A673 (cell line): ENCODE results near the gene SSBP3. TPM values are rescaled to one million over a fixed set of nuclear protein-coding genes. Genes with fewer than 3 reads are reported as not detected.

ENCODE experiments used
- BruUV-seq: library from RNA; stranded (reverse); fragments of 400-500 nt; replicated peaks from 2 replicates; lab custom pipeline; 2021; lab: Mats Ljungman, UMichigan
- CTCF ChIA-PET: fragments of 300-600 bp; sonication (Branson Sonifier 250); formaldehyde crosslinking; loops from one replicate; lab custom pipeline; 2022; ENCODE audit warnings: antibody characterized with exemption; lab: Charles Lee
- POLR2A ChIA-PET: fragments of 300-600 bp; sonication (Branson Sonifier 250); formaldehyde crosslinking; loops from one replicate; lab custom pipeline; 2022; ENCODE audit warnings: antibody characterized with exemption; ENCODE audit not compliant: low non-redundant PET; lab: Charles Lee
- DNase-seq: peaks from one replicate; pipeline ENCODE4 v3.0.0-alpha.2; 2015; ENCODE audit warnings: low spot score
- H3K27ac ChIP-seq: fragments of 200-600 bp; sonication (generic); 2 replicates; pipeline ENCODE4 v1.5.1; 2016; ENCODE audit warnings: mixed run types, low read depth, mild to moderate bottlenecking, mixed read lengths, antibody characterized with exemption, low read length; ENCODE audit not compliant: poor library complexity, severe bottlenecking
- H3K27me3 ChIP-seq: fragments of 200-600 bp; sonication (generic); replicated peaks from 2 replicates; pipeline ENCODE4 v1.6.1; 2017; ENCODE audit warnings: mixed run types, low read depth, mild to moderate bottlenecking, mixed read lengths, antibody characterized with exemption, low read length; ENCODE audit not compliant: insufficient read depth, poor library complexity
- H3K36me3 ChIP-seq: fragments of 200-600 bp; sonication (generic); 2 replicates; pipeline ENCODE4 v1.6.1; 2016; ENCODE audit warnings: mixed run types, mild to moderate bottlenecking, mixed read lengths, antibody characterized with exemption, low read length; ENCODE audit not compliant: insufficient read depth, poor library complexity, severe bottlenecking
- H3K4me1 ChIP-seq: fragments of 200-600 bp; sonication (generic); 2 replicates; pipeline ENCODE4 v1.6.1; 2017; ENCODE audit warnings: mixed run types, mild to moderate bottlenecking, mixed read lengths, antibody characterized with exemption, low read length; ENCODE audit not compliant: insufficient read depth, poor library complexity, severe bottlenecking
- H3K4me3 ChIP-seq: fragments of 200-600 bp; sonication (generic); 2 replicates; pipeline ENCODE4 v1.5.1; 2016; ENCODE audit warnings: low read depth, mixed run types, mild to moderate bottlenecking, mixed read lengths, low read length; ENCODE audit not compliant: poor library complexity, severe bottlenecking
- H3K9me3 ChIP-seq: fragments of 200-600 bp; sonication (generic); 2 replicates; pipeline ENCODE4 v1.6.1; 2016; ENCODE audit warnings: mixed run types, low read depth, mild to moderate bottlenecking, mixed read lengths, antibody characterized with exemption, low read length; ENCODE audit not compliant: poor library complexity, severe bottlenecking
- EZH2 ChIP-seq: fragments of 200-600 bp; sonication (generic); IDR thresholded peaks from 2 replicates; pipeline ENCODE4 v1.6.1; 2017; ENCODE audit warnings: borderline replicate concordance, low read depth, mild to moderate bottlenecking, mixed read lengths, antibody characterized with exemption, low read length; ENCODE audit not compliant: poor library complexity, severe bottlenecking
- intact Hi-C: fragments of 100-400 bp; cut with micrococcal nuclease; formaldehyde crosslinking; loops from one replicate; pipeline ENCODE4 v1.10.0; 2022; ENCODE audit not compliant: unreplicated experiment
- total RNA-seq: library from RNA; stranded (reverse); gene quantifications from 2 replicates; pipeline ENCODE4 v1.2.3, GENCODE V29; 2021
- TF ChIP-seq, protein P1 (sequence below): fragments of 300-800, 200-600 bp; sonication (generic); conservative IDR thresholded peaks from 2 replicates; pipeline ENCODE4 v1.5.1; 2017; ENCODE audit warnings: low read depth, mild to moderate bottlenecking, antibody characterized with exemption, low read length, moderate library complexity, mixed read lengths

SSBP3 gene
- total RNA-seq, 1 experiment from 2014 or later, result 43.0 TPM

- intact Hi-C loops, result no loop called here
- no peaks in the 10 kb centered on the region for H3K36me3 ChIP-seq
- ChIA-PET CTCF (no interaction called here), POLR2A (no interaction called here)
- H3K9me3 ChIP-seq, result no peaks in the 10 kb centered on the region
- BruUV-seq, result no TSS peak
- H3K4me1 ChIP-seq, result no peaks in the 10 kb centered on the region
- no peak overlapping the region for H3K27ac ChIP-seq
- no peak for DNase-seq
- no peaks in the 10 kb centered on the region for H3K27me3 ChIP-seq
- TF ChIP-seq, protein P1, sequence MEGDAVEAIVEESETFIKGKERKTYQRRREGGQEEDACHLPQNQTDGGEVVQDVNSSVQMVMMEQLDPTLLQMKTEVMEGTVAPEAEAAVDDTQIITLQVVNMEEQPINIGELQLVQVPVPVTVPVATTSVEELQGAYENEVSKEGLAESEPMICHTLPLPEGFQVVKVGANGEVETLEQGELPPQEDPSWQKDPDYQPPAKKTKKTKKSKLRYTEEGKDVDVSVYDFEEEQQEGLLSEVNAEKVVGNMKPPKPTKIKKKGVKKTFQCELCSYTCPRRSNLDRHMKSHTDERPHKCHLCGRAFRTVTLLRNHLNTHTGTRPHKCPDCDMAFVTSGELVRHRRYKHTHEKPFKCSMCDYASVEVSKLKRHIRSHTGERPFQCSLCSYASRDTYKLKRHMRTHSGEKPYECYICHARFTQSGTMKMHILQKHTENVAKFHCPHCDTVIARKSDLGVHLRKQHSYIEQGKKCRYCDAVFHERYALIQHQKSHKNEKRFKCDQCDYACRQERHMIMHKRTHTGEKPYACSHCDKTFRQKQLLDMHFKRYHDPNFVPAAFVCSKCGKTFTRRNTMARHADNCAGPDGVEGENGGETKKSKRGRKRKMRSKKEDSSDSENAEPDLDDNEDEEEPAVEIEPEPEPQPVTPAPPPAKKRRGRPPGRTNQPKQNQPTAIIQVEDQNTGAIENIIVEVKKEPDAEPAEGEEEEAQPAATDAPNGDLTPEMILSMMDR, result no peak
- no peak overlapping the region for H3K4me3 ChIP-seq
Measured at GRCh38 chr1:54361342-54361741, 44.9 kb downstream of the SSBP3 start.

DNA sequence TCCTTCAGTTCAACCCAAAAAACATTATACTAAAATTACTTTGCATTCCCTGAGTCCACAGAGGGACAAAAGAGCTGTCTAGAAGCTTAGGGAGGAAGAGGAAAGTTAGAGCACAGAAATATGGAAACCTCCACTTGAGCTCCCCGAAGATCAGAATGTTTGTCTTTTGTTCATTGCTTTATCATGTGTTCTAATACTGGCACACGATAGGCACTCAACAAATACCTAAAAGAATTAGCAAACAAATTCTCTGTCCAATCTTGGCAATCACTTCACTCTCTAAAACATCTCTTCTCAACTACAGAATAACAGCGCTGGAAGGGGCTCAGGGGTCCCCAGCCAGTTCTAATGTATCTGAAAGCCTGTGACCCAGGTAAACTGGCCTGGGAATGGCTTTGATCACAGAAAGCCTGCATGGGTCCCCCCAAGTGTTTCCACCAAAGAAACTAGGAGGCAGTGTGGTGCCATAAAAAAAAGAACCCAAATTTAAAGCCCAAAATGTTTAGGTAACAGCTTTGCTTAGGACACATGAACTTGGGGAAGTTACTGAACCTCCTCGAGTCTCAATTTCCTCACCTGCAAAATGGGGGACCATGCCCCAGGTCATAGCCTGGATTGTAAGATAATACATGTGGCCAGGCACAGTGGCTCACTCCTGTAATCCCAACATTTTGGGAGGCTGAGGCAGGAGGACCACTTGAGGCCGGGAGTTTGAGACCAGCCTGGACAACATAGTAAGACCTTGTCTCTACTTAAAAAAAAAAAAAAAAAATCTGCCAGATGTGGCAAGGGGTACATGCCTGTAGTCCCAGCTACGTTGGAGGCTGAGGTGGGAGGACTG is 45.8 kb downstream of the SSBP3 start:
- ChIA-PET POLR2A (no interaction called here), CTCF (interaction anchor here (0.8 kb wide), 1 partner anchor 268 kb away, joined by 6 read pairs; no protein-coding TSS in a partner anchor)
- H3K4me3 ChIP-seq, result no peak overlapping the region
- H3K27me3 ChIP-seq, result no peaks in the 10 kb centered on the region
- H3K4me1 ChIP-seq, result no peaks in the 10 kb centered on the region
- no TSS peak for BruUV-seq
- H3K36me3 ChIP-seq, result no peaks in the 10 kb centered on the region
- no peak for TF ChIP-seq EZH2
- TF ChIP-seq, protein P1, result no peak
- H3K9me3 ChIP-seq, result no peaks in the 10 kb centered on the region
- H3K27ac ChIP-seq, result no peak overlapping the region
- intact Hi-C loops, result no loop called here
- no peak for DNase-seq

- TF ChIP-seq, protein P1, result no peak
- TF ChIP-seq EZH2, result no peak
- Histone ChIP-seq H3K27ac (no peak overlapping the region), H3K4me1 (no peaks in the 10 kb centered on the region), H3K4me3 (no peak overlapping the region), H3K27me3 (no peaks in the 10 kb centered on the region), H3K9me3 (no peaks in the 10 kb centered on the region), H3K36me3 (no peaks in the 10 kb centered on the region)
- intact Hi-C loops, result no loop called here
- BruUV-seq, result no TSS peak
- DNase-seq, result no peak
- ChIA-PET CTCF (no interaction called here), POLR2A (no interaction called here)
Measured at GRCh38 chr1:54359393-54360162, 46.6 kb downstream of the SSBP3 start.
